DMS79 (cell line): ENCODE results near the gene PRKAR1B.

ENCODE experiments used
- DNase-seq: peaks from one replicate; lab custom pipeline; 2025; lab: John Stamatoyannopoulos, UW

Gene PRKAR1B

DNA sequence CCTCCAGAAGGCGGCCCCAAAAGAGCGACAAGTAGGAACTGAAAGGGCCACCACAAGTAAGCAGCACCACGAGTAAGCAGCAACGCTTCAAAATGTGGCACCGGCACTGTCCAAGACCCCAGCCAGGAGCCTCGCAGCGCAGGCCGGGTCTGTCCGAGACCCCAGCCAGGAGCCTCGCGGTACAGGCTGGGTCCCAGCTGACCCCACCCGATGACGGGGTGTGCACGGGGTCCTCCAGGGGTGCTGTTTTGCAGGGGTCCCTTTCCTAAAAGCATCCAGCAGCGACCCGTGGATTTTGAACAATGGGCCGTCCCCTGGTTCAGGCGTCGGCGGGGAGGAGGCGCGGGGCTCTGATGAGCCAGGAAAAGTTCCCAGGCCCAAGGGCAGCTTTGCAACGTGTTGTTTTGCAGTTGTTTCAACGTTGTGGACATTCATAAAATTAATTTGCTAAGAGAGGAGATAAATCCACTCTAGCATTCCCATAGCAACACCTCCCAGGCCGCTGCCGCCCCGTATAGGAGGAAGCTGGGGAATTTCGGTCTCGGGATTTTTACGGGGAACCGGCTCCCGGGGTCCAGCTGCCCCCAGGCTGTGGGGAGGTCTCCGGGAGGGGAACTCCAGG lies 155.9 kb downstream of the PRKAR1B start:
- DNase-seq: no peak

DNA sequence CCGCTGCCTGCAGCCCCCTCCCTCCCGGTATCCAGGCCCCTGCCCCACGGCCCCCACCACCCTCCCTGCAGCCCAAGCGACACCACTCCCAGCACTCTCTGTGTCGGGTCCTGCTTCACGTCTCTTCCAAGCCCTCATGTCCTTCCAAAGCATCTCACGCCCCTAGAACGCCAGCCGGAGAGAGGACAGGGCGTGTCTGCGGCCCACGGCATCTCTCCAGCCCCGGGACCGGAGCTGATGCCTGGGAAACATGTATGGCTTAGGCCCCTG lies 156.3 kb downstream of the PRKAR1B start:
- DNase-seq: no peak

DNA sequence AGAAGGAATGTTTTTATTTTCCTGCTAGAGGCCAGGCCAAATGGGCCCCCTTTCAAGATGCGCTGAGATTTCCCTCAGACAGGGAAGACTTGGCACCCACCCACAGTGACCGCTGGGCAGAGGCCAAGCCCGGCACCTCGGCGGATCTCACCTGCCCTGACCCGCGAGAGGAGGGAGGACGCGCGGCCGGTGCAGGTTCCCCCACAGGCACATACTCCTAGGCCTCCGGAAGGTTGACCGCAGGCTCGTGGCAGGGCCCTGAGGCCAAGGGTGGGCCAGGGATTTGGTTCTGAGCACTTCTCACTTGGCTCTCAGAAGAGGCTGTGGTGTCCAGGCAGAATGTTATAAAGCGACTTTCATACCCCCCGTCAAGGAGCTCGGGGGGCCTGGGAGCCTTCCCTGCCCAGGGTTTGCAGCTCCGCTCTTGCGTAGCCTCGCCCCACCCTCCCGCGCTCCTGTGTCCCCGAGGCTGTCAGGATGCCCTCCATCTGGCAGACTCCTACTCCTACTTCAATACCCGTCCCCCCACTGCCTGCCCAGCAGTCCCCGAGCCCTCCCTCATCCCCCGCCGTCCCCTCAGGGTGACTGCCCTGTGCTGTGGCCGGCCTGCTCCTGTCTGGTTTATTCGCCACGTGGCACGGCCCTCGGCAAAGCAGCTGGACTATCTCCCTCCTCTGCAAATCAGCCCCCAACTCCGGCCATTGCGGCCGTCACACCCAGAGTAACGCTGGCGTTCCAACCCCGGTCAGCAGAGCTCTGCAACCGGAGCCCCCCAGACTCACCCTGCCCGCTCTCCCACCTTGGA lies 156.9 kb downstream of the PRKAR1B start:
- DNase-seq: no peak

DNA sequence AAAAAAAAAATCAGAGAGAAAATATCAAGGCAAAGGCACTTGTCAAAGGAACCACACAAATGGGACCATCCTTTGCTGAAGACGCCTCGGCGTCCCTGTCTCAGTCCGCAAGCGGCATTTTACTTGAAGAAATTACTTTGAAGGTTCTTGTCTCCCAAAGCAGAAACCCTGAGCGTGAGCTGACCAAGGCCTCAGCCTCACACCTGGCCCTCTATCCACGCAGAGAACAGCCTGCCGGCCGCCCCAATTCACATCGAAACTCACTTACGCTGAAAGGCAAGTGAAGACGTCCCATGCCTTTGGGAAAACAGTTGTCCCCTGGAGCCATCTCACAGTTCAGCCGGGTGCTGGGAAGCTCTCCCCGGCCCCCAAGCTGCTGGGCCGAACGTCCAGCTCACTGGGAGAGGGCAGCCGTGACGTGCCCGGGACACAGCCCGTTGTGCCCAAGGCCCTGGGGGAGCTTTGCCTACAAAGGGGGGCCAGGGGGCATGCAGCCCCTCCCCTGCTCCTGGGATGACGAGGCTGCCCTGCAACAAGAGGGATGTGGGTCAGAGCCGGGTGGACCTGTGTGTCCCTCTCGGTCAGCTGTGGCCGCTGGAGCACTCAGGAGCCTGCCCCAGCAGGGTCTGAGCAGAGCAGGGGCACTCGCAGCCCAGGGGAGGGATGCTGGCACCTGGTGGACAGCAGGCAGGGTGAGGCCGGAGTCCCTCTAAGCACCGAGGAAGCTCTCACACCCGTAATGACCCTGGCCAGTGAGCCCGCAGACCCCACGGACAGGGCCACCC lies 157.8 kb downstream of the PRKAR1B start:
- no peak for DNase-seq

DNA sequence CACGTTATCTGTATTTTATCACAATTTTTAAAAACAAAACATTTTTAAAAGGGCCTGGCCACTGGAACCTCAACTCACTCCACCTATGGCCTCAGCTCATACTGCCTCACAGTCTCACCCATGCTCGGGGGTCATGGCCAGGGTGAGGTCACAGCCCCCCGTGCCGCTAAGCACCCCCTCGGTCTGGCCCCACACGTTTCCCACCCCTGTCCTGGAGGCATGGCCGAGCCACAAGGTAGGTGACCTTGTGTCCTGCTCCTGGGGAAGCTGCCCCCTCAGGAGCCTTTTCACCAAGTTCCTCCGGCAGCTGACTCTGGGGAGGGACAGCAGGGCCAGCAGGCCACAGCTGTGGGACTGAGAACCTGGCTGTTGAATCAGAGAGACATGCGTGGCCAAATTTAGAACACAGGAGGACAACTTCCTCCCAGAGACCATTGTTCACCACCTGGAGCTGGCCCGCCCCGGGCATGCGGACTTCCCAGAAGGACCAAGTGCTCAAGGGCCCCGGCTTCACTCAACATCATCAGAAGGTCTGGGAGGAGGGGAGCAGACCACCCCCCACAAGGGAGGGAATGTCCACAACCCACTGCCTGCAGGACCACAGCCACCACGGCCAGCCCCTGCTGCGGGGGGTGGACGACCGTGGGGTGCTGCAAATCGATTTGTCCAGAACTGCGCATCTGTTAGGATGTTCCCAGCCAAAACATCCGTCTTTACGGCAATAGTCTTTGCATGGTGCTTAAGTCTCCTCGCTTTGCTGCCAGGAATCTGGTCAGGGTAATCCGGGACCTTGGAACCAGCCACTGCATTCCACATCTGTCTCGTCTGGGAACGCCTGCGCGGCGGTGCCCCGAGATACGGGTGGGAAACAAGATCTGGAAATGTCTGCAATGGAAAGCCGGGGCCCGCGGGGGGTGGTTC lies 158.8 kb downstream of the PRKAR1B start:
- no peak for DNase-seq

DNA sequence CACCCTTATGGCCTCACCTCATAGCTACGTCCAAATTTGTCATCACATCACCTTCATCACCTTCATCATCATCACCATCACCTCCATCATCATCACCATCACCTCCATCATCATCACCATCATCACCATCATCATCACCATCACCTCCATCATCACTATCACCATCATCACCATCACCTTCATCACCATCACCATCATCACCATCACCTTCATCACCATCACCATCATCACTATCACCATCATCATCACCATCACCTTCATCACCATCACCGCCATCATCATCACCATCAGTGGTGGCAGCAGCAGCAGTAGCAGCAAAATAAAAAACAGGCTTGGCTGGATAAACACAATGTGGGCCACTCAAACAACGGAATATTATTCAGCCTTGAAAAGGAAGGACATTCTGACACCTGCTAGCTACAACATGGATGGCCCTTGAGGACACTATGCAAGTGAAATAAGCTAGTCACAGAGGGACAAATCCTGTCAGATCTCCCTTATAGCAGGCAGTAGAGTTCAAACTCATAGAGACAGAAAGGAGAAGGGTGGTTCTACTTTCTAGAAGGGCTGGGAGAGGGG lies 159.7 kb downstream of the PRKAR1B start:
- no peak for DNase-seq

DNA sequence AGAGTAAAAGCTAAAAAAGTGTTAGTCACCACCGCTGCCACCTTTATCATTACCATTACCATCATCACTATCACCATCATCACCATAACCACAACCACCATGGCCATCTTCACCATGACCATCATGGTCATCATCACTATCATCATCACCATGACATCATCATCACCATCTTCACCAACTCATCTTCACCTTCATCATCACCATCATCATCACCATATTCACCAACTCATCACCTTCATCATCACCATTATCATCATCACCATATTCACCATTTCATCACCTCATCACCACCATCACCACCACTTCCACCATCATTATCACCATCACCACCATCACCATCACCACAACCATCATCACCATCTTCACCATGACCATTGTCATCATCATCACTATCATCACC lies 161.0 kb downstream of the PRKAR1B start:
- no peak for DNase-seq

DNA sequence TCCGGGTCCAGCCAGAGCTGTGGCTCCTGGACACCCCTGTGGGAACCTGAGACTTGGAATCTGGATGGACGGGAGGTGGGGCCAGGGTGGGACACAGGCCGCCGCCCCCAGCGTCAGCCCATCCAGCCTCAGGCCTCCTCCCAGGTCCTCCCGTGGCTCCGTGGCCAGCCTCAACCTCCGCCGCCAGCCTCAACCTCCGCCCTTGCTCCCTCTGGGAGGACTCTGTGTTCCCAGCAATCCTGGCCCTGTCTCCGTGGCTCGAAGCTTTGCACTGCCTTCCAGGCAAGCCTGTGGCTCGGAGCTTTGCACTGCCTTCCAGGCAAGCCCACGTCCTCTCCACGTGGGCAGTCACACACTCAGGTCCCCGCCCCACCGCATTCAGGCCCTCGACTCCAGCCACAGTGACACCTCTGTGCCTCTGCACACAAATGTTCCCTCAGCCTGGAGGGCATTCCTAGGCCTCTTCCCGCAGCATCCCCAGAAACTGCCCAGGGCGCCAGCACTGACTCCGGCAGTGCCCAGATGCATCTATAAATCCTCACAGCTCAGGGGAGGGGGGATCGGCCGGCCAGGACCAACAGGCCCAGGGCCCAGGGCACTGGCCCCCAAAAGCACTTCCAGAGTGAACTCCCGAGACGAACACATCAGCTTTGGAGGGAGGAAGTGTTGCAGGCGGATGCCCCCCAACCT lies 162.8 kb downstream of the PRKAR1B start:
- DNase-seq: no peak

DNA sequence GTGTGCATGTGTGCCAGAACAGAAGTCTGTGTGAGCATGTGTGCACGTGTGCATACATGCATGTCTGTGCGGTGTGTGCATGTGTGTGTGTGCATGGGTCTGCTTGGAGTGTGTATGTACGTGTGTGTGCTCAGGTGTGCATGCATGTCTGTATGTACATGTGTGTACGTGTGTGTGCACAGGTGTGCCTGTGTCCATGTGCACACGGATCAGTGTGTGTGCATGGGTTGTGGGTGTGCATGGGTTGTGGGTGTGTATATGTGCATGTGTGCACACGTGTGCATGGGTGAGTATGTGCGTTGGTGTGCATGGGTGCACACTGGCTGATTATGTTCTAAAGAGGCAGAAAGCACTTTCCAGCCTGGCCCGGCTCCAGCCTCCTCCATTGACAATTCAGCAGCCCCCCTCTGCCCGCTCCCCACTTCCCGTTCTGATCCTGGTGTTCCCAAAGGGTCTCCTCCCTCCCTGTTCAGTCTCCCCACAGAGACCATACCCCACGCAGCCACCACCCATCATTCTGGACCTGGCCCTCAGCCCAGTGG lies 163.4 kb downstream of the PRKAR1B start:
- DNase-seq: no peak

DNA sequence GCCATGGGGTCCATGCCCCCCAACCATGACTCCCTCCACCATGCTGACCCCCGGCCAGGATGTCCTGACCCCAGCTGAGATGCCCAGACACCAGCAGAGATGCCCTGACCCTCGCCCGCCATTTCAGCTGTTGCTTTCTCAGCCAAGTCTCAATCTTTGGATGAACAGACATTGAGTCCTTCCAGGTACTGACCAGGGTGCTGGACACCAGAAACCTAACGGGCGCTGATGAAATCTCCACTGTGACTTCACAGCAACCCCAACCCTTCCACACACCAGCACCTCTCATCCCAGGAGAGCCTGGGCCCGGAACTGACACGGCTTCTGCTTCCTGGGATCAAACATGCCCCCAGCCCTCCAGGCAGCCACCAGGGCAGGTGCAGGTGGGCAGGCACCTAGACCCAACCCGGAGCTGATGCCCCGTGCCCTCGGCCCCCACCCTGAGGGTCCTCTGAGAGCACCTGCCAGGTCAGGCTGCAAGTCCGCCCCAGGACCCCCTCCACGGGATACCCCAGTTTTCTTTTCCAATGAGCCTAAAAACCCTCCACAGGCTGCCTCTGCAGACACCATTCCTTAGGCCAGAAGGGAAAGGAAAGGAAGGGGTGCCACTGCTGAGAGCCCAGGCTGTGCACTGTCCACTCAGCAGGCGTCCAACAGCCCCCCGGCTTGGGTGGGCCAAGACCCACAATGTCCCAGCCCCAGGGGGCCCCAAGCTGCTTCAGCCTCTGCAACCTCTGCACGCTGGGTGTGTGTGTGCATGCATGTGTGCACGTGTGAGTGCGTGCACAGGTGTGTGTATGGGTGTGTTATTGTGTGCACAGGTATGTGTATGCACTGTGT lies 164.1 kb downstream of the PRKAR1B start:
- DNase-seq: no peak

DNA sequence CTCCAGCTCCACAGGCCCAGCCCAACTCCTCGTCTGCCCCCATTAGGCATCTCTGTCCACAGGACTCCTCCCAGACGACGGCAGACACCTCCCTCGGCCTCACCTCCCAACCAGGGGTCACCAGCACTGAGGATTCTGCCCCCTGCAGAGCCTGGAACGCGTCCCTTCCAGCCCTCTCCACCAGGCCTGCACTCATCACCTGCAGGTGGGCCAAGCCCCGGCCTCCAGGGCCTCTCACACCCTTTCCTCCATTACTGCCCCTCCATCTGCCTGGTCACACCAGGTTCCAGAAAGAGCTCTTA lies 164.8 kb downstream of the PRKAR1B start:
- DNase-seq: no peak

DNA sequence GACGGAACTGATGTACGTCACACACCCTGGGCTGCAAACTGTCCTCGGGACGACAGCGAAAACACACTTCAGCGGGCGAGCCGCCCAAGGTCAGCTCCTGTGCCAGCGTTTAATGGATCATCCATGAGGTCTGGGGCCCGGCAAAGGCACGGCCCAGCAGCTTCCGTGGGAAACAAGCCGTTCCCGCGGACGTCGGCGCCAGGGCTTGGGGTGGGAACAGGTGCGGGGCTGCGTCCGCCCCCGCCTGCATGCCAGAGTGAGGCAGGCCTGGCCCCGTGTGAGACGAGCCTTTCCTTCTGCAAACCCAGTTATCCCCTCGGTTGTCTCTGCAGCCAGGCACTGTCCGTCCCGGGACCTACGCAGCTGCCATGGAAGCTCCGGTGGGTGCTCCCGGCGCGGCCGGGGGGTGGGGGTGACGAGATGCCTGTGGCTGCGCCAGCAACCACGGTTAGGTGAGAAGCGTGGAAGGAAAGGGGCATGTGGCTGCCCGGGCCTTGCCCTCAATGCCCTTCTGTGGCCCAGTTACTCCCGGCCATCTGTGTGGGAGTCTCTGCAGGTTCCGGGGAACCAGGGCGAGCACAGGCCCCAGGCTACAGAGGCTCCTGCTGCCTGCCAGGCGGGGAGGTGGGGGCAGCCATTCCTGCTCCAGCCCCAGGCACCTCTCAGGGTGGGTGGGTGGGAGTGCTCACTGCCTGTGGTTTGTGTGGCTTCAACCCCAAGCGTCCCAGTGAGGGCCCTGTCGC lies 165.3 kb downstream of the PRKAR1B start:
- DNase-seq: no peak

DNA sequence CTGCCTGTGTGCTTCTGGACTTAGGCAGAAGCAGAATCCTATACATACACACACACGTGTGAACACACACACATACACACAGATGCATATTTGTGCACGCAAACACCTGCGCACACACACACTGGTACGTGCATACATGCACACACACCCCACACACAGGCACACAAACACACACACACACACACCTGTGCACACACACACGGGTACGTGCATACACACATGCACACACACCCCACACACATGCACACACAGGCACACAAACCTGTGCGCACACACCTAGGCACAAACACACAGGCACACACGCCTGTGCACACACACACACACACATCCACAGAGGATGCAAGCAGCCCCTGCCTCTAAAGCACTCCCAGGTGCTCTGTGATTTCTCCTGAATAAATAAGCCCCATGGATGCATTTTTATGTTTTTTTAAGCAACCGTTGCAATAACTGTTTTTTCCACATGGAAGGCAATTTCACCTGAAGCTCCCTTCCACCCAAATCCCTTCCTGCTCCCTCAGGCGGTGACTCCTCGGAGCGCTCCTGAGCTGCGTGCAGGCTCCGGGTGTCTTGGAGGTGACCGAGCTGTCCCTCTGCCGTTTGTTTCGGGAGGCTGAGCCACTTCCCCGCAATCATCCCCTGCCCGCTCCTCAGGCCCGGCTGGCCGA lies 166.0 kb downstream of the PRKAR1B start:
- no peak for DNase-seq

DNA sequence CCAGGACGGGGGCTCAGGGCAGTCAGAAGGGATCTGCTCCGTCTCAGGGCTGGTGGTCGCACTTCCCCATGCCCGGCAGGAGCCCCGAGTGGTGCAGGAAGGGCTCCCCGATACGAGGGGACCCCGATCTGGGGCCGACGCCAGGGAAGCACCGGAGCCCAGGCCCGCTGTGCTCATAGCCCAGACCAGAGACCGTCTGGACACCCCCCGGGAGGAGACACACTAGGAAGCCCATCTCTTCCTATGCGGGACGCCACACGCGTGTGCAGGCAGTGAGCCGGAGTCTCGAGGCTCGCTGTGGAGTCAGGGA lies 167.7 kb downstream of the PRKAR1B start:
- no peak for DNase-seq

DNA sequence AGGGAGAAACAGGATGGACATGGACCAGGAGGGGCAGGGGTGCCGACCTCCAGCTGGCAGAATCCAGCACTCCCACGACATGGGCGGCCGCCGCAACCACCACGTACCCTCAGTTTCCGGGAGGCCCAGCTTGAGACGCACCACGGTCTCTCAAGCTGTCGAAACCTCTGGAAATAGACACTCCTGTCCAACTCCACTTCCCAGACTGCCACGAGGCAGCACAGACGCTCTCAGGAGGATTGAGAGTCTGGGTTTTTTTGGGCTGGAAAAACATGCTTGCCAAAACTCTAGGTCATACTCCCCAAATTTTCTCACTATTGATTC lies 169.6 kb downstream of the PRKAR1B start:
- no peak for DNase-seq

DNA sequence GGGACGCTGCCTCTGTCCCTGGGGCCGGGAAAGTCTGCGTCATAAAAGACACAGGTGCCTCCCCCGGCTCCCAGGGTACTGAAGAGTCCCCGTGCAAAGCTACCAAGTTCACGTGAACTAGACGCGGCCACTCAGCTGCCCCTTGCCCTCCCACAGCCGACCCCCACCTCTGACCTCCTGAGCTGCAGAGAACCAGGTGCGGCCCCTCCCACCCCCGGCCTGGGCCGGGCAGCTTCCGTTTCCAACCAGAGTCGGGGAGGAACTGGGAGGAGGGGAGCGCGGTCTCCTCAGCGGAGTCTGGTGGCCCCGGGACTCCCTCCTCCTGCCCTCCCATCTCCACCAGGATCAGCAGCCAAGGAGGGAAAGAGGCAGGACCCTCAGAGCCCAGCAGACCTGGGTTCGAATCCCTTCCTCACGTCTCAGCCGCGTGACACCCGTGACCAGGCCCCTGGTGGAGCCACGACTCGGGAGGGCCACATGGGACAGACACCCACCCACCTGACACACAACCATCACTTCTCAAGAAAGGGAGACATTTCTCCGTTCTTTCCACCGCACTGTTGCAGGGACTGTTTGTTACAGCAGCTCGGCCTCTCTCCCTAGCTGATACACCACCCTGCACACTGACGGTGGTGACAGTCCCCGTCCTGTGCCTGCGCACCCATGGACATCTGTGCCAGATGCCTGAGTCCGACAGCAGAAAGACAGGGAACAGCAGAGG lies 170.1 kb downstream of the PRKAR1B start:
- no peak for DNase-seq

DNA sequence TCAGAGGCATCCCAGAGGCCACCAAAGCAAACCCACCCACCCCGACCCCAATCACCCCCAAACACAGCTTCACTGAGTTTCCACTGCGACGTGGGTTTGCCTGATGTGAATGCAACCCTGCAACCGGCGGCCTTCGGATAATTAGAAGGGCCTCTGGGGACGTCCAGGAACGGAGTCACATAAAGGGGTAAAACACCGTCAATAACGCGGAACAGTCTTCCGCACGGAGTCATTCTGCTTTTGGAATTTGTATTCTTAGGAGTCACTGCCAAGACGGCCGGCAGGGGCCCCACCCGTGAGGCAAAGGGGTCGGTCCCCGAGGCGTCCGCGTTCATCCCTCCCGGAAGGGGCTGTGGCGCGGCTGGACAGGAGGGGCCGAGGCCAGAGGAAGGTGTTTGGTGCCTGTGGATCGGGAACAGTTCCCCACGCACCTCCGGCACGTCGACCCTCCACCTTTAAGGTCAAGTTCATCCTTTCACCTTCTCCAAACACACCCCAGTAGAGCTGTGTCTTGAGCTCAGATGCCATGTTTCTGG lies 170.7 kb downstream of the PRKAR1B start:
- DNase-seq: no peak

DNA sequence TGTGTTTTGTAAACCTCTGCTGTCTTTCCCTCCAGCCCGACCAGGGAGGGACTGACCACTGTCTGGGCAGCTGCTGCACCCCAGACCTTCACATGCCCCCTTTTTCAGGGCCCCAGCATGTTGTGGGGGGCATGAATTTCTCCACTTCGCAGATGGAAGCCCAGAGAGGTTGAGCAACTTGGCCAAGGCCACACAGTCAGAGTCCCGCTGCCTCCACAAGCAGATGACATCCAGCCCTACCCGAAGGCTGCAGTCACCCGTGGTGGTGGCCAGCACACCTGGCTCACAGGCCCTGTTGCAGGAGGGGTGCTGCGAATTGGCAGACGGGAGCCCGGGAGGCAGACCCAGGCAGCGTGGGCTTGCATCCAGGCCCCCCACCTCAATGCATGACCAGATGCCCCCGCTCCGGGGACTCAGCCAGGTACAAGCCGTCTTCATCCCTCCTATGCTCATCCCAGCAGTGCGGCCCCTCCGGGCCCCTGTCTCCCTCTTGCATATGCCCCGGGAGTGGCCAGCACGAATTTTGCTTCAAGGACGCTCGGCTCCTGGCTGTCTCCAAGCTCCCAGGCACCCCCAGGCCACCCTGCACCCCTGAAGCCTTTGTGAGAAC lies 171.4 kb downstream of the PRKAR1B start:
- DNase-seq: no peak
